Measurements from ENCODE around the gene PLSCR3. TPM values are rescaled to one million over a fixed set of nuclear protein-coding genes. Genes with fewer than 3 reads are reported as not detected.
A peak's percentile ranks its signal among the peaks of the same experiment; 100 is the strongest.

Gene PLSCR3
- total and polyA plus RNA-seq, 3 experiments from 2014 or later, result 79.1 to 152 (median 81.6) TPM

GRCh38 chr17:7357381-7357780 lies 36.9 kb downstream of the PLSCR3 start:
- Mint-ChIP-seq H3K4me3 (no peak overlapping the region), H3K27ac (no peak overlapping the region), H3K36me3 (peaks cover 0 to 2% (median 0%) of the 10 kb centered on the region in 3 donors), H3K27me3 (peaks cover 1 to 5% of the 10 kb centered on the region in 2 donors), H3K9me3 (no peaks in the 10 kb centered on the region), H3K4me1 (peaks cover 18 to 31% (median 18%) of the 10 kb centered on the region in 3 donors)
- Histone ChIP-seq H3K36me3 (ENCODE audit: insufficient read depth, low read length) (no peaks in the 10 kb centered on the region), H3K4me1 (ENCODE audit: insufficient read depth, low read length) (peaks cover 13% of the 10 kb centered on the region), H3K27me3 (ENCODE audit: insufficient read depth, low read length, poor library complexity, severe bottlenecking) (no peaks in the 10 kb centered on the region), H3K27ac (ENCODE audit: low read depth, low read length) (no peak overlapping the region), H3K9me3 (ENCODE audit: low read length) (no peaks in the 10 kb centered on the region), H3K4me3 (ENCODE audit: low read length) (no peak overlapping the region)
- ChIA-PET CTCF (interaction anchor here (1.1 to 5.5 kb wide), 5 partner anchors 13 to 203 kb away, joined by 3 to 78 read pairs (median 9); partner anchors contain the start of genes SENP3, TMEM102 and ZBTB4), POLR2A (no interaction called here)
- no peak for DNase-seq

GRCh38 chr17:7356756-7357155 lies 37.6 kb downstream of the PLSCR3 start:
- Mint-ChIP-seq H3K9me3 (no peaks in the 10 kb centered on the region), H3K36me3 (peaks cover 0 to 3% (median 0%) of the 10 kb centered on the region in 3 donors), H3K4me3 (no peak overlapping the region), H3K27ac (peak overlapping the region in 2 of 8 donors; percentile 61 to 71), H3K27me3 (peaks cover 1% of the 10 kb centered on the region in 2 donors), H3K4me1 (peaks cover 19 to 34% (median 19%) of the 10 kb centered on the region in 3 donors)
- Histone ChIP-seq H3K27ac (ENCODE audit: low read depth, low read length) (no peak overlapping the region), H3K9me3 (ENCODE audit: low read length) (no peaks in the 10 kb centered on the region), H3K36me3 (ENCODE audit: insufficient read depth, low read length) (no peaks in the 10 kb centered on the region), H3K4me3 (ENCODE audit: low read length) (no peak overlapping the region), H3K27me3 (ENCODE audit: insufficient read depth, low read length, poor library complexity, severe bottlenecking) (no peaks in the 10 kb centered on the region), H3K4me1 (ENCODE audit: insufficient read depth, low read length) (peaks cover 15% of the 10 kb centered on the region)
- POLR2A ChIA-PET, result interaction anchor here (1.2 to 1.8 kb wide), 3 partner anchors 28 to 330 kb away, joined by 3 to 5 read pairs (median 4); partner anchors contain the start of gene TP53
- DNase-seq, result no peak
- CTCF ChIA-PET, result interaction anchor here (1.3 to 5.5 kb wide), 21 partner anchors 16 to 330 kb away, joined by 3 to 78 read pairs (median 7); partner anchors contain the start of genes ACAP1, MPDU1, NEURL4 and NLGN2

GRCh38 chr17:7356072-7356549 lies 38.2 kb downstream of the PLSCR3 start:
- peaks cover 0 to 5% (median 0%) of the 10 kb centered on the region in 3 donors for H3K36me3 Mint-ChIP-seq
- peak overlapping the region in 4 of 8 donors; percentile 12 to 51 (median 24) for H3K27ac Mint-ChIP-seq
- CTCF ChIA-PET, result interaction anchor here (0.6 to 5.5 kb wide), 44 partner anchors 11 to 331 kb away, joined by 3 to 78 read pairs (median 5); partner anchors contain the start of genes ACAP1, GABARAP, MPDU1 and NEURL4
- Histone ChIP-seq H3K27ac (ENCODE audit: low read depth, low read length) (no peak overlapping the region), H3K4me3 (ENCODE audit: low read length) (no peak overlapping the region), H3K9me3 (ENCODE audit: low read length) (no peaks in the 10 kb centered on the region), H3K36me3 (ENCODE audit: insufficient read depth, low read length) (no peaks in the 10 kb centered on the region), H3K4me1 (ENCODE audit: insufficient read depth, low read length) (peaks cover 17% of the 10 kb centered on the region), H3K27me3 (ENCODE audit: insufficient read depth, low read length, poor library complexity, severe bottlenecking) (no peaks in the 10 kb centered on the region)
- peak overlapping the region in 1 of 7 donors; percentile 51 for H3K4me3 Mint-ChIP-seq
- no peaks in the 10 kb centered on the region for H3K9me3 Mint-ChIP-seq
- POLR2A ChIA-PET, result interaction anchor here (0.8 to 2.3 kb wide), 5 partner anchors 19 to 331 kb away, joined by 3 to 8 read pairs (median 4); partner anchors contain the start of genes SENP3 and TP53
- peaks cover 0 to 1% of the 10 kb centered on the region in 2 donors for H3K27me3 Mint-ChIP-seq
- peaks cover 21 to 38% (median 22%) of the 10 kb centered on the region in 3 donors for H3K4me1 Mint-ChIP-seq
- peak; percentile 75 to 87 (median 77) for DNase-seq

GRCh38 chr17:7355573-7355972 lies 38.8 kb downstream of the PLSCR3 start:
- CTCF ChIA-PET, result interaction anchor here (0.6 to 5.5 kb wide), 44 partner anchors 11 to 332 kb away, joined by 3 to 78 read pairs (median 5); partner anchors contain the start of genes ACAP1, GABARAP, MPDU1 and NEURL4
- POLR2A ChIA-PET, result interaction anchor here (0.8 to 2.3 kb wide), 5 partner anchors 18 to 332 kb away, joined by 3 to 8 read pairs (median 4); partner anchors contain the start of genes SENP3 and TP53
- peaks cover 0 to 1% of the 10 kb centered on the region in 2 donors for H3K27me3 Mint-ChIP-seq
- no peak for DNase-seq
- no peak overlapping the region for H3K4me3 ChIP-seq (ENCODE audit: low read length)
- H3K4me1 ChIP-seq (ENCODE audit: insufficient read depth, low read length), result peaks cover 22% of the 10 kb centered on the region
- no peaks in the 10 kb centered on the region for H3K9me3 Mint-ChIP-seq
- H3K36me3 Mint-ChIP-seq, result peaks cover 0 to 6% (median 0%) of the 10 kb centered on the region in 3 donors
- no peaks in the 10 kb centered on the region for H3K36me3 ChIP-seq (ENCODE audit: insufficient read depth, low read length)
- peaks cover 22 to 41% (median 23%) of the 10 kb centered on the region in 3 donors for H3K4me1 Mint-ChIP-seq
- H3K4me3 Mint-ChIP-seq, result no peak overlapping the region
- H3K9me3 ChIP-seq (ENCODE audit: low read length), result no peaks in the 10 kb centered on the region
- no peaks in the 10 kb centered on the region for H3K27me3 ChIP-seq (ENCODE audit: insufficient read depth, low read length, poor library complexity, severe bottlenecking)
- H3K27ac Mint-ChIP-seq, result peak overlapping the region in 1 of 8 donors; percentile 30
- H3K27ac ChIP-seq (ENCODE audit: low read depth, low read length), result no peak overlapping the region

GRCh38 chr17:7355053-7355452 lies 39.3 kb downstream of the PLSCR3 start, which contains the start of gene TMEM95:
Gene TMEM95 (plus strand): TSS chr17:7355156. CDS start chr17:7355205, 49 bp downstream.
- Histone ChIP-seq H3K36me3 (ENCODE audit: insufficient read depth, low read length) (no peaks in the 10 kb centered on the region), H3K27me3 (ENCODE audit: insufficient read depth, low read length, poor library complexity, severe bottlenecking) (no peaks in the 10 kb centered on the region), H3K27ac (ENCODE audit: low read depth, low read length) (no peak within 1 kb of the TSS), H3K9me3 (ENCODE audit: low read length) (no peaks in the 10 kb centered on the region), H3K4me3 (ENCODE audit: low read length) (no peak within 1 kb of the TSS), H3K4me1 (ENCODE audit: insufficient read depth, low read length) (peaks cover 25% of the 10 kb centered on the region)
- Mint-ChIP-seq H3K4me3 (peak within 1 kb of the TSS in 3 of 7 donors; percentile 36 to 51 (median 43)), H3K27me3 (peaks cover 0 to 1% of the 10 kb centered on the region in 2 donors), H3K27ac (peak within 1 kb of the TSS in 7 of 8 donors; percentile 41 to 92 (median 70)), H3K4me1 (peaks cover 24 to 46% (median 27%) of the 10 kb centered on the region in 3 donors), H3K9me3 (no peaks in the 10 kb centered on the region), H3K36me3 (peaks cover 0 to 6% (median 0%) of the 10 kb centered on the region in 3 donors)
- ChIA-PET CTCF (interaction anchor here (0.8 to 5.5 kb wide), 26 partner anchors 10 to 230 kb away, joined by 3 to 78 read pairs (median 5); partner anchors contain the start of genes ACAP1, MPDU1, NEURL4 and SENP3), POLR2A (interaction anchor here (0.5 to 2.3 kb wide), 3 partner anchors 22 to 206 kb away, joined by 5 to 15 read pairs (median 8); partner anchors contain the start of gene SENP3)
- no peak for DNase-seq

GRCh38 chr17:7354262-7354843 lies 40.0 kb downstream of the PLSCR3 start:
- H3K4me1 Mint-ChIP-seq, result peaks cover 29 to 52% (median 34%) of the 10 kb centered on the region in 3 donors
- peaks cover 30% of the 10 kb centered on the region for H3K4me1 ChIP-seq (ENCODE audit: insufficient read depth, low read length)

GRCh38 chr17:7352910-7353635 lies 41.3 kb downstream of the PLSCR3 start:
- peak overlapping the region; percentile 64 for H3K27ac ChIP-seq (ENCODE audit: low read depth, low read length)
- no peak for DNase-seq
- H3K4me3 Mint-ChIP-seq, result peak overlapping the region in 6 of 7 donors; percentile 83 to 93 (median 88)
- H3K4me3 ChIP-seq (ENCODE audit: low read length), result peak overlapping the region; percentile 52
- H3K4me1 Mint-ChIP-seq, result peaks cover 32 to 61% (median 34%) of the 10 kb centered on the region in 3 donors
- peaks cover 30% of the 10 kb centered on the region for H3K4me1 ChIP-seq (ENCODE audit: insufficient read depth, low read length)
- CTCF ChIA-PET, result interaction anchor here (0.6 to 5.5 kb wide), 9 partner anchors 8 to 236 kb away, joined by 3 to 78 read pairs (median 5); partner anchors contain the start of genes ACAP1, NEURL4, SENP3 and TMEM102
- H3K36me3 Mint-ChIP-seq, result peaks cover 0 to 22% (median 0%) of the 10 kb centered on the region in 3 donors
- no peaks in the 10 kb centered on the region for H3K9me3 Mint-ChIP-seq
- POLR2A ChIA-PET, result interaction anchor here (1.3 to 1.7 kb wide), 2 partner anchors 17 to 31 kb away, joined by 4 read pairs; partner anchors contain the start of gene ACAP1
- H3K27me3 Mint-ChIP-seq, result no peaks in the 10 kb centered on the region
- peak overlapping the region; percentile 90 to 98 (median 96) for H3K27ac Mint-ChIP-seq
- H3K9me3 ChIP-seq (ENCODE audit: low read length), result no peaks in the 10 kb centered on the region
- no peaks in the 10 kb centered on the region for H3K27me3 ChIP-seq (ENCODE audit: insufficient read depth, low read length, poor library complexity, severe bottlenecking)
- peaks cover 2% of the 10 kb centered on the region for H3K36me3 ChIP-seq (ENCODE audit: insufficient read depth, low read length)

More at GRCh38 chr17:7354262-7354843, 40.0 kb downstream of the PLSCR3 start:
- H3K36me3 Mint-ChIP-seq, result peaks cover 0 to 9% (median 0%) of the 10 kb centered on the region in 3 donors
- peak overlapping the region in 2 of 7 donors; percentile 36 to 43 for H3K4me3 Mint-ChIP-seq
- H3K9me3 Mint-ChIP-seq, result no peaks in the 10 kb centered on the region
- ChIA-PET POLR2A (interaction anchor here (1.7 to 2.3 kb wide), 2 partner anchors 30 to 207 kb away, joined by 4 to 8 read pairs; partner anchors contain the start of gene SENP3), CTCF (interaction anchor here (0.9 to 5.5 kb wide), 9 partner anchors 9 to 230 kb away, joined by 3 to 78 read pairs (median 14); partner anchors contain the start of genes ACAP1, MPDU1, NEURL4 and SENP3)
- H3K9me3 ChIP-seq (ENCODE audit: low read length), result no peaks in the 10 kb centered on the region
- H3K27me3 ChIP-seq (ENCODE audit: insufficient read depth, low read length, poor library complexity, severe bottlenecking), result no peaks in the 10 kb centered on the region
- no peak for DNase-seq
- H3K4me3 ChIP-seq (ENCODE audit: low read length), result no peak overlapping the region
- H3K36me3 ChIP-seq (ENCODE audit: insufficient read depth, low read length), result no peaks in the 10 kb centered on the region
- no peak overlapping the region for H3K27ac ChIP-seq (ENCODE audit: low read depth, low read length)
- peak overlapping the region in 7 of 8 donors; percentile 1 to 92 (median 70) for H3K27ac Mint-ChIP-seq
- peaks cover 0 to 1% of the 10 kb centered on the region in 2 donors for H3K27me3 Mint-ChIP-seq

Measured in CD8-positive, alpha-beta memory T cell (primary cell).